GM12878 (cell line): Measurements from ENCODE around the gene EIF2S1. TPM values are rescaled to one million over a fixed set of nuclear protein-coding genes. Genes with fewer than 3 reads are reported as not detected.

Source experiments
- ATAC-seq: fragments of 200-7000 bp; cut with Tn5 transposase; 3 replicates; pipeline ENCODE4 v1.9.1; 2020; ENCODE audit warnings: mild to moderate bottlenecking, moderate library complexity
- BruUV-seq: library from RNA; stranded (reverse); fragments of 400-500 nt; replicated peaks from 2 replicates; lab custom pipeline; 2021; lab: Mats Ljungman, UMichigan
- CTCF ChIA-PET: fragments of 300-600 bp; sonication (Branson Sonifier 250); formaldehyde crosslinking; extraction: SDS; loops from one replicate; lab custom pipeline; 2021; ENCODE audit warnings: inconsistent platforms; lab: Yijun Ruan, JAX
- POLR2A ChIA-PET: fragments of 350-600 bp; formaldehyde crosslinking; extraction: SDS; loops from one replicate; lab custom pipeline; 2021; ENCODE audit warnings: inconsistent platforms; lab: Charles Lee
- RAD21 ChIA-PET: fragments of 300-600 bp; sonication (Branson Sonifier 250); formaldehyde crosslinking; loops from one replicate; lab custom pipeline; 2023; ENCODE audit warnings: antibody characterized with exemption; ENCODE audit not compliant: unreplicated experiment; lab: Charles Lee
- SMC1A ChIA-PET: fragments of 300-600 bp; sonication (Branson Sonifier 250); formaldehyde crosslinking; loops from one replicate; lab custom pipeline; 2023; ENCODE audit not compliant: unreplicated experiment, uncharacterized antibody; lab: Charles Lee
- DNase-seq: peaks from one replicate; pipeline ENCODE4 v3.0.0-alpha.2; 2011; ENCODE audit warnings: low read depth, low spot score
- FAIRE-seq: peaks from 3 replicates; lab custom pipeline; 2011; peaks lifted over from hg19 to GRCh38; lab: Jason Lieb, UNC
- H2AFZ ChIP-seq: 2 replicates; pipeline ENCODE4 v1.6.0; 2011; ENCODE audit warnings: low read depth, low read length, control low read depth; ENCODE audit not compliant: control insufficient read depth
- H3K27ac ChIP-seq: 2 replicates; pipeline ENCODE4 v1.5.1; 2011; ENCODE audit warnings: control low read depth; ENCODE audit not compliant: control insufficient read depth, insufficient read depth
- H3K27me3 ChIP-seq, 2 experiments: replicated peaks in 1 of 2; 2 replicates each; pipeline versions ENCODE4 v1.6.0 to v1.6.1; 2011; ENCODE audit warnings: low read length in 1 of 2; ENCODE audit not compliant: control insufficient read depth in 2 of 2, insufficient read depth in 2 of 2
- H3K36me3 ChIP-seq, 2 experiments: 2 replicates each; pipeline ENCODE4 v1.5.1; 2011; ENCODE audit warnings: low read length in 1 of 2; ENCODE audit not compliant: control insufficient read depth in 2 of 2, insufficient read depth in 2 of 2
- H3K4me1 ChIP-seq: 2 replicates; pipeline ENCODE4 v1.6.1; 2011; ENCODE audit warnings: mild to moderate bottlenecking, low read length, moderate library complexity, mixed read lengths; ENCODE audit not compliant: control insufficient read depth, insufficient read depth
- H3K4me2 ChIP-seq: 2 replicates; pipeline ENCODE4 v1.6.0; 2011; ENCODE audit warnings: control low read depth; ENCODE audit not compliant: control insufficient read depth, insufficient read depth
- H3K4me3 ChIP-seq: fragments of 200-600 bp; sonication (generic); 2 replicates; pipeline ENCODE4 v1.5.1; 2016
- H3K79me2 ChIP-seq: 2 replicates; pipeline ENCODE4 v1.6.0; 2011; ENCODE audit warnings: low read length; ENCODE audit not compliant: control insufficient read depth, insufficient read depth
- H3K9ac ChIP-seq: 2 replicates; pipeline ENCODE4 v1.8.0; 2011; ENCODE audit warnings: low read length, control low read depth, mixed read lengths; ENCODE audit not compliant: control insufficient read depth, insufficient read depth
- H3K9me3 ChIP-seq: replicated peaks from 3 replicates; pipeline ENCODE4 v1.5.1; 2011; ENCODE audit warnings: mild to moderate bottlenecking, low read length; ENCODE audit not compliant: control insufficient read depth, insufficient read depth
- H4K20me1 ChIP-seq: 2 replicates; pipeline ENCODE4 v1.6.0; 2011; ENCODE audit not compliant: control insufficient read depth, insufficient read depth
- POLR2AphosphoS5 ChIP-seq: IDR thresholded peaks from 2 replicates; pipeline ENCODE4 v1.6.1; 2011; ENCODE audit warnings: mild to moderate bottlenecking, low read length, inconsistent platforms
- RAD21 ChIP-seq: IDR thresholded peaks from 2 replicates; pipeline ENCODE4 v1.6.1; 2011; ENCODE audit warnings: mild to moderate bottlenecking, low read depth, low read length, moderate library complexity; ENCODE audit not compliant: insufficient read depth
- RUNX3 ChIP-seq: IDR thresholded peaks from 2 replicates; pipeline ENCODE4 v1.6.1; 2012; ENCODE audit warnings: low read length, inconsistent platforms
- SIX5 ChIP-seq: IDR thresholded peaks from 2 replicates; pipeline ENCODE4 v1.6.1; 2011; ENCODE audit warnings: mild to moderate bottlenecking, low read depth, low read length, moderate library complexity; ENCODE audit not compliant: severe bottlenecking
- ZNF384 ChIP-seq: IDR thresholded peaks from 2 replicates; pipeline ENCODE4 v1.6.1; 2012; ENCODE audit warnings: low read depth, mild to moderate bottlenecking, low read length, improper control_type of control experiment, borderline replicate concordance
- WGBS: methylation state at CpG from one replicate; pipeline ENCODE4 v1.1.6; 2016; ENCODE audit warnings: low lambda C conversion rate; ENCODE audit not compliant: insufficient replicate concordance, insufficient coverage; ENCODE audit errors: missing lambda C conversion rate; 5-methylcytosine and 5-hydroxymethylcytosine counted together
- in situ Hi-C: fragments of 300-500 bp; cut with MboI; formaldehyde crosslinking; loops from 9 replicates; pipeline ENCODE4 v1.14.3; 2018; ENCODE audit warnings: mixed read lengths
- intact Hi-C: fragments of 100-400 bp; cut with micrococcal nuclease; formaldehyde crosslinking; loops from one replicate; pipeline ENCODE4 v1.14.2; 2022; ENCODE audit not compliant: unreplicated experiment
- polyA plus RNA-seq, 11 experiments: library from polyadenylated mRNA; depleted of rRNA in 4 of 11; unstranded in 6 of 11; stranded (reverse) in 5 of 11; fragments of >200 nt; fragmentation: Nextera tagmentation in 4 of 11; fragmentation: Illumina TruSeq in 1 of 11; extraction: Ambion mirVana in 4 of 11; extraction: Trizol in 1 of 11; gene quantifications; 1 replicate in 1 of 11; 2 replicates in 10 of 11; pipeline versions ENCODE4 v1.2.1 to v1.2.3, GENCODE V29; 2011 to 2016; ENCODE audit warnings: inconsistent platforms in 2 of 11, missing spikeins in 2 of 11, low read depth in 1 of 11
- total RNA-seq, 4 experiments: library from RNA; depleted of rRNA in 3 of 4; stranded (reverse); fragments of >200 nt in 3 of 4; fragmentation: Illumina TruSeq in 1 of 4; extraction: Trizol in 1 of 4; gene quantifications; 2 replicates each; pipeline versions ENCODE4 v1.2.1 to v1.2.3, GENCODE V29; 2013 to 2021
- TF ChIP-seq, protein P1 (sequence below): fragments of 450-650 bp; IDR thresholded peaks from 2 replicates; pipeline ENCODE4 v1.6.1; 2017; ENCODE audit warnings: antibody characterized with exemption, mild to moderate bottlenecking, moderate library complexity

The EIF2S1 gene
- total and polyA plus RNA-seq, 10 of the 15 experiments (the other 5 are each of a cell fraction or from before 2014, with no cell fraction given), result 155 to 563 (median 262) TPM

DNA sequence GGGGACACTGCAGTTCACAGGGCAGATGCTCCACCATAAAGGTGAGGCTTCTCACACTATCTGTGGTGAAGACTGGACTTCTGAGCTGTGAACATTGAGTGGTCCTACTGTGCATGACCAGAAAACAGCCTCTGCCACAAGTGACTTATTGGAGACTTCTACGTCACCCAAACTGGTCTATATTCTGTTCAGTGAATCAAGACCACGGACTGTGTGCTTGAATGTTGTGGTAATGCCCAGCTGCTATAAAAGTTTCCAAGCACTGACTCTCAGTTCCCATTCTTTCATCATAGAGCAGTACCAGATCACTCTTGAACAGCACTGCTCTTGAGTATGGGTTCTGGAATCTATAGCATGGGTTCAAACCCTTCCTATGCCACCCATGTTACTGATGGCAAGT lies 56.7 kb downstream of the EIF2S1 start:
- FAIRE-seq (no peak), ATAC-seq (peak; percentile 31), DNase-seq (no peak)
- SMC1A ChIA-PET, result interaction anchor here (1.2 kb wide), 1 partner anchor 10 kb away, joined by 3 read pairs; no protein-coding TSS in a partner anchor
- Histone ChIP-seq H3K4me2 (no peak overlapping the region), H2AFZ (no peak overlapping the region), H3K9me3 (no peaks in the 10 kb centered on the region), H3K27ac (no peak overlapping the region), H3K9ac (no peak overlapping the region), H4K20me1 (no peaks in the 10 kb centered on the region), H3K4me3 (no peak overlapping the region), H3K36me3 (no peaks in the 10 kb centered on the region), H3K79me2 (no peaks in the 10 kb centered on the region), H3K27me3 (no peaks in the 10 kb centered on the region; a peak in 1 of 4 replicates), H3K4me1 (no peaks in the 10 kb centered on the region)
- 2% methylated on average over 2 of the region's 2 CpGs for WGBS
- TF ChIP-seq RAD21 (no peak), POLR2AphosphoS5 (no peak), ZNF384 (no peak), SIX5 (no peak), RUNX3 (no peak)
- TF ChIP-seq, protein P1, sequence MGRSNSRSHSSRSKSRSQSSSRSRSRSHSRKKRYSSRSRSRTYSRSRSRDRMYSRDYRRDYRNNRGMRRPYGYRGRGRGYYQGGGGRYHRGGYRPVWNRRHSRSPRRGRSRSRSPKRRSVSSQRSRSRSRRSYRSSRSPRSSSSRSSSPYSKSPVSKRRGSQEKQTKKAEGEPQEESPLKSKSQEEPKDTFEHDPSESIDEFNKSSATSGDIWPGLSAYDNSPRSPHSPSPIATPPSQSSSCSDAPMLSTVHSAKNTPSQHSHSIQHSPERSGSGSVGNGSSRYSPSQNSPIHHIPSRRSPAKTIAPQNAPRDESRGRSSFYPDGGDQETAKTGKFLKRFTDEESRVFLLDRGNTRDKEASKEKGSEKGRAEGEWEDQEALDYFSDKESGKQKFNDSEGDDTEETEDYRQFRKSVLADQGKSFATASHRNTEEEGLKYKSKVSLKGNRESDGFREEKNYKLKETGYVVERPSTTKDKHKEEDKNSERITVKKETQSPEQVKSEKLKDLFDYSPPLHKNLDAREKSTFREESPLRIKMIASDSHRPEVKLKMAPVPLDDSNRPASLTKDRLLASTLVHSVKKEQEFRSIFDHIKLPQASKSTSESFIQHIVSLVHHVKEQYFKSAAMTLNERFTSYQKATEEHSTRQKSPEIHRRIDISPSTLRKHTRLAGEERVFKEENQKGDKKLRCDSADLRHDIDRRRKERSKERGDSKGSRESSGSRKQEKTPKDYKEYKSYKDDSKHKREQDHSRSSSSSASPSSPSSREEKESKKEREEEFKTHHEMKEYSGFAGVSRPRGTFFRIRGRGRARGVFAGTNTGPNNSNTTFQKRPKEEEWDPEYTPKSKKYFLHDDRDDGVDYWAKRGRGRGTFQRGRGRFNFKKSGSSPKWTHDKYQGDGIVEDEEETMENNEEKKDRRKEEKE, result no peak
- BruUV-seq, result no TSS peak
- in situ Hi-C loops, result no loop called here
- POLR2A ChIA-PET, result no interaction called here
- CTCF ChIA-PET, result interaction anchor here (0.6 to 21.1 kb wide), 4 partner anchors 11 to 157 kb away, joined by 3 to 583 read pairs (median 28); no protein-coding TSS in a partner anchor
- intact Hi-C loops, result no loop called here
- RAD21 ChIA-PET, result interaction anchor here (1.6 to 2.8 kb wide), 2 partner anchors 11 to 155 kb away, joined by 4 to 7 read pairs; no protein-coding TSS in a partner anchor
